DND-41 (cell line): Measurements from ENCODE around the gene SLC25A25.

ENCODE experiments used
- CTCF ChIP-seq: IDR thresholded peaks from 2 replicates; pipeline ENCODE4 v1.5.1; 2012; ENCODE audit warnings: borderline replicate concordance, low read length, moderate library complexity, mild to moderate bottlenecking; ENCODE audit not compliant: poor library complexity, severe bottlenecking; ENCODE audit errors: extremely low read depth
- EZH2 ChIP-seq: IDR thresholded peaks from 3 replicates; pipeline ENCODE4 v1.6.1; 2012; ENCODE audit warnings: borderline replicate concordance, low read depth, mild to moderate bottlenecking, moderate library complexity, low read length, inconsistent platforms; ENCODE audit not compliant: severe bottlenecking

- TF ChIP-seq CTCF (no peak), EZH2 (no peak)
These were observed 41.1 kb upstream of the SLC25A25 start for GRCh38 chr9:128026773-128027541.
